Stimulated activated CD4-positive, alpha-beta T cell treated with anti-CD3 and anti-CD28 coated beads, Interleukin-15, amount 100 ng/mL, for 48 hours (primary cell): ENCODE results near the gene PTPRN2.
"Not testable (repeated sequence)": the region's sequence is repeated elsewhere in the genome, so short reads cannot be mapped to it uniquely, and the experiment has no call there.

ENCODE experiments used
- DNase-seq, 2 donors: peaks; one replicate each; pipeline ENCODE4 v3.0.0-alpha.2; 2020; ENCODE audit warnings: low read depth in 2 of 2

The PTPRN2 gene

GRCh38 chr7:158385496-158386354, 201.9 kb downstream of the PTPRN2 start:
- not testable (repeated sequence) for DNase-seq

GRCh38 chr7:158384746-158385145, 202.9 kb downstream of the PTPRN2 start:
- DNase-seq = no peak

GRCh38 chr7:158383665-158384064, 204.0 kb downstream of the PTPRN2 start:
- DNase-seq = no peak

- no peak for DNase-seq
Measured at GRCh38 chr7:158382363-158383254, 205.0 kb downstream of the PTPRN2 start.

- DNase-seq = no peak
Measured at GRCh38 chr7:158381956-158382355, 205.7 kb downstream of the PTPRN2 start.

GRCh38 chr7:158378978-158379377, 208.6 kb downstream of the PTPRN2 start:
- DNase-seq = no peak

GRCh38 chr7:158377800-158378623, 209.6 kb downstream of the PTPRN2 start:
- DNase-seq = no peak

- not testable (repeated sequence) for DNase-seq
Measured at GRCh38 chr7:158376839-158377186, 210.8 kb downstream of the PTPRN2 start.

- DNase-seq = peak in 1 of 2 donors; percentile 8
Measured at GRCh38 chr7:158376146-158376838, 211.3 kb downstream of the PTPRN2 start.

GRCh38 chr7:158375034-158375433, 212.6 kb downstream of the PTPRN2 start:
- no peak for DNase-seq

GRCh38 chr7:158374586-158374985, 213.0 kb downstream of the PTPRN2 start:
- no peak for DNase-seq

- no peak for DNase-seq
Measured at GRCh38 chr7:158374146-158374545, 213.5 kb downstream of the PTPRN2 start.

GRCh38 chr7:158373476-158374133, 214.0 kb downstream of the PTPRN2 start:
- no peak for DNase-seq

- no peak for DNase-seq
Measured at GRCh38 chr7:158372400-158373342, 215.0 kb downstream of the PTPRN2 start.

- DNase-seq = no peak
Measured at GRCh38 chr7:158371856-158372255, 215.8 kb downstream of the PTPRN2 start.

GRCh38 chr7:158369866-158370265, 217.8 kb downstream of the PTPRN2 start:
- DNase-seq = no peak

GRCh38 chr7:158369290-158369689, 218.3 kb downstream of the PTPRN2 start:
- no peak for DNase-seq

GRCh38 chr7:158368449-158368848, 219.2 kb downstream of the PTPRN2 start:
- DNase-seq = no peak

- no peak for DNase-seq
Measured at GRCh38 chr7:158367634-158367982, 220.0 kb downstream of the PTPRN2 start.
